ENCODE data around the gene STPG2.

GRCh38 chr4:98046665-98047064, 96.6 kb downstream of the STPG2 start:
- TF ChIP-seq CTCF (IDR thresholded peaks at IDR 0.05; ENCODE audit: extremely low read depth in 1 of 2, insufficient read depth in 1 of 2, low read depth in 1 of 2, low read length in 2 of 2) (no peak), POLR2AphosphoS5 (IDR thresholded peaks at IDR 0.05; ENCODE audit: insufficient read depth, low read depth, low read length) (no peak), EZH2 (IDR thresholded peaks at IDR 0.05; ENCODE audit: borderline replicate concordance, low read depth, low read length, severe bottlenecking) (no peak)

All from endothelial cell of umbilical vein (primary cell).